Endothelial cell of umbilical vein (primary cell): Measurements from ENCODE around the gene ANKFN1. TPM values are rescaled to one million over a fixed set of nuclear protein-coding genes. Genes with fewer than 3 reads are reported as not detected.

Experiments used
- BruUV-seq: library from RNA; stranded (reverse); fragments of 400-500 nt; replicated peaks from 2 replicates; lab custom pipeline; 2021; lab: Mats Ljungman, UMichigan
- CTCF ChIA-PET: fragments of 300-600, 350-600 bp; sonication (Branson Sonifier 250); formaldehyde crosslinking; loops from one replicate; lab custom pipeline; 2021; ENCODE audit warnings: antibody characterized with exemption, inconsistent platforms; lab: Charles Lee
- POLR2A ChIA-PET: fragments of 300-600, 350-600 bp; sonication (Branson Sonifier 250); formaldehyde crosslinking; loops from one replicate; lab custom pipeline; 2021; ENCODE audit warnings: antibody characterized with exemption, inconsistent platforms; lab: Charles Lee
- DNase-seq: peaks from one replicate; pipeline ENCODE4 v3.0.0-alpha.2; 2011; ENCODE audit warnings: low read depth, low spot score
- FAIRE-seq: peaks from 2 replicates; lab custom pipeline; 2011; peaks lifted over from hg19 to GRCh38; lab: Jason Lieb, UNC
- H2AFZ ChIP-seq: 2 replicates; pipeline ENCODE4 v1.6.0; 2012; ENCODE audit warnings: low read depth, low read length, control low read depth, inconsistent platforms
- H3K27ac ChIP-seq: 2 replicates; pipeline ENCODE4 v1.5.1; 2011; ENCODE audit warnings: low read depth, mild to moderate bottlenecking, control low read depth, low read length, moderate library complexity; ENCODE audit not compliant: insufficient read depth
- H3K27me3 ChIP-seq, 2 experiments: 2 replicates each; pipeline versions ENCODE4 v1.6.0 to v1.6.1; 2011; ENCODE audit warnings: low read length in 2 of 2, mixed read lengths in 1 of 2; ENCODE audit not compliant: control insufficient read depth in 2 of 2, insufficient read depth in 2 of 2
- H3K36me3 ChIP-seq, 2 experiments: 2 replicates in 1 of 2; 3 replicates in 1 of 2; pipeline ENCODE4 v1.5.1; 2011; ENCODE audit warnings: low read length in 2 of 2, mild to moderate bottlenecking in 1 of 2, moderate library complexity in 1 of 2; ENCODE audit not compliant: control insufficient read depth in 2 of 2, insufficient read depth in 2 of 2; ENCODE audit errors: extremely low read depth in 1 of 2
- H3K4me1 ChIP-seq: 3 replicates; pipeline ENCODE4 v1.5.1; 2011; ENCODE audit warnings: mild to moderate bottlenecking, low read length; ENCODE audit not compliant: control insufficient read depth, insufficient read depth; ENCODE audit errors: extremely low read depth
- H3K4me2 ChIP-seq: 2 replicates; pipeline ENCODE4 v1.6.1; 2011; ENCODE audit warnings: low read length, control low read depth, mixed read lengths; ENCODE audit not compliant: insufficient read depth
- H3K4me3 ChIP-seq, 3 experiments: fragments of 200-600 bp in 1 of 3; sonication (generic), shearing (Covaris generic) in 1 of 3; replicated peaks in 1 of 3; 2 replicates each; pipeline ENCODE4 v1.5.1; 2011 to 2016; ENCODE audit warnings: control low read depth in 3 of 3, low read length in 3 of 3, mild to moderate bottlenecking in 2 of 3, inconsistent platforms in 1 of 3, low read depth in 1 of 3, moderate library complexity in 1 of 3; ENCODE audit not compliant: insufficient read depth in 1 of 3
- H3K79me2 ChIP-seq: 2 replicates; pipeline ENCODE4 v1.6.0; 2012; ENCODE audit warnings: low read length, inconsistent platforms; ENCODE audit not compliant: control insufficient read depth, insufficient read depth
- H3K9ac ChIP-seq: replicated peaks from 2 replicates; pipeline ENCODE3; 2011; ENCODE audit warnings: low read length, control low read depth; ENCODE audit not compliant: insufficient read depth; ENCODE audit errors: extremely low read depth
- H3K9me1 ChIP-seq: replicated peaks from 3 replicates; pipeline ENCODE4 v1.6.0; 2011; ENCODE audit warnings: mild to moderate bottlenecking, low read length; ENCODE audit not compliant: control insufficient read depth, insufficient read depth; ENCODE audit errors: extremely low read depth
- H3K9me3 ChIP-seq: replicated peaks from 2 replicates; pipeline ENCODE4 v1.5.1; 2012; ENCODE audit warnings: low read length, inconsistent platforms; ENCODE audit not compliant: control insufficient read depth, insufficient read depth
- H4K20me1 ChIP-seq: replicated peaks from 2 replicates; pipeline ENCODE3; 2011; ENCODE audit warnings: mild to moderate bottlenecking, low read length; ENCODE audit not compliant: control insufficient read depth, insufficient read depth; ENCODE audit errors: extremely low read depth
- CTCF ChIP-seq, 2 donors: IDR thresholded peaks; 1 replicate in 1 of 2; 2 replicates in 1 of 2; pipeline ENCODE4 v1.5.1; 2011; ENCODE audit warnings: low read length in 2 of 2, mild to moderate bottlenecking in 2 of 2, moderate library complexity in 2 of 2, control low read depth in 1 of 2, inconsistent platforms in 1 of 2, low read depth in 1 of 2; ENCODE audit not compliant: insufficient read depth in 1 of 2; ENCODE audit errors: extremely low read depth in 1 of 2
- EZH2 ChIP-seq: IDR thresholded peaks from 2 replicates; pipeline ENCODE4 v1.6.1; 2012; ENCODE audit warnings: borderline replicate concordance, low read depth, mild to moderate bottlenecking, moderate library complexity, low read length, inconsistent platforms; ENCODE audit not compliant: severe bottlenecking
- FOS ChIP-seq: IDR thresholded peaks from 2 replicates; pipeline ENCODE4 v1.6.1; 2011; ENCODE audit warnings: mild to moderate bottlenecking, low read length, moderate library complexity, borderline replicate concordance; ENCODE audit not compliant: insufficient read depth
- GATA2 ChIP-seq: IDR thresholded peaks from 2 replicates; pipeline ENCODE4 v1.7.0; 2011; ENCODE audit warnings: low read depth, mild to moderate bottlenecking, moderate library complexity, mixed read lengths, low read length; ENCODE audit not compliant: insufficient read length, insufficient read depth
- JUN ChIP-seq: IDR thresholded peaks from 2 replicates; pipeline ENCODE4 v1.6.1; 2011; ENCODE audit warnings: borderline replicate concordance, low read depth; ENCODE audit not compliant: insufficient read length, insufficient read depth
- MAX ChIP-seq: IDR thresholded peaks from 2 replicates; pipeline ENCODE4 v1.6.1; 2011; ENCODE audit not compliant: insufficient read depth, insufficient read length
- MYC ChIP-seq: IDR thresholded peaks from one replicate; pipeline ENCODE4 v1.6.1; 2011; ENCODE audit warnings: mild to moderate bottlenecking, low read depth, low read length
- POLR2A ChIP-seq: IDR thresholded peaks from 2 replicates; pipeline ENCODE4 v1.6.1; 2012; ENCODE audit warnings: low read depth, mild to moderate bottlenecking, control low read depth, low read length
- POLR2AphosphoS5 ChIP-seq: IDR thresholded peaks from 2 replicates; pipeline ENCODE4 v1.6.1; 2012; ENCODE audit warnings: low read depth, mild to moderate bottlenecking, control low read depth, low read length, moderate library complexity; ENCODE audit not compliant: insufficient read depth
- dilution Hi-C: fragments of 300-500 bp; cut with MboI; formaldehyde crosslinking; loops from one replicate; pipeline ENCODE4 v1.15.0; 2019; ENCODE audit warnings: low sequenced_read_pairs; ENCODE audit not compliant: extremely low pct_ligation_motif_present
- intact Hi-C: fragments of 100-400 bp; cut with micrococcal nuclease; formaldehyde crosslinking; loops from one replicate; pipeline ENCODE4 v1.10.0; 2022
- polyA plus RNA-seq, 4 experiments: library from polyadenylated mRNA; depleted of rRNA in 3 of 4; stranded (reverse) in 3 of 4; unstranded in 1 of 4; fragments of >200 nt; gene quantifications; 2 replicates each; pipeline versions ENCODE4 v1.2.1 to v1.2.3, GENCODE V29; 2011 to 2012; ENCODE audit warnings: missing spikeins in 1 of 4
- total RNA-seq: library from RNA; stranded (reverse); gene quantifications from 2 replicates; pipeline ENCODE4 v1.2.3, GENCODE V29; 2021

Gene ANKFN1
- total and polyA plus RNA-seq, 2 donors (not counting 3 experiments of a cell fraction or from before 2014, with no cell fraction given): 0.15 TPM; not detected in 1

GRCh38 chr17:56144223-56144622, 9.1 kb upstream of the ANKFN1 start:
- H4K20me1 ChIP-seq: no peaks in the 10 kb centered on the region
- no peak overlapping the region for H3K4me2 ChIP-seq
- H3K79me2 ChIP-seq: no peaks in the 10 kb centered on the region
- no peaks in the 10 kb centered on the region for H3K36me3 ChIP-seq
- no peak overlapping the region for H3K27ac ChIP-seq
- POLR2A ChIA-PET: interaction anchor here (0.7 kb wide), 1 partner anchor 11 kb away, joined by 3 read pairs; no protein-coding TSS in a partner anchor
- H3K4me1 ChIP-seq: no peaks in the 10 kb centered on the region
- TF ChIP-seq GATA2 (no peak), POLR2AphosphoS5 (no peak), EZH2 (no peak), POLR2A (no peak), FOS (no peak), CTCF (IDR thresholded peaks at IDR 0.05; ENCODE audit: extremely low read depth in 1 of 2, insufficient read depth in 1 of 2, low read depth in 1 of 2, low read length in 2 of 2) (no peak), JUN (no peak), MYC (no peak), MAX (no peak)
- H2AFZ ChIP-seq: no peak overlapping the region
- CTCF ChIA-PET: no interaction called here
- intact Hi-C loops (loop anchor here (5.0 kb wide), 1 partner anchor 42 kb away; no protein-coding TSS in a partner anchor), dilution Hi-C loops (no loop called here)
- BruUV-seq: no TSS peak
- DNase-seq (no peak), FAIRE-seq (no peak)
- H3K9me3 ChIP-seq: no peaks in the 10 kb centered on the region
- H3K27me3 ChIP-seq: peaks cover 0 to 2% of the 10 kb centered on the region in 2 experiments
- H3K9ac ChIP-seq: no peak overlapping the region
- H3K4me3 ChIP-seq: no peak overlapping the region
- H3K9me1 ChIP-seq: no peaks in the 10 kb centered on the region
